IPS DF 4.7 (cell line): ENCODE data around the gene AGBL1.

Experiments
- DNase-seq: peaks from one replicate; pipeline ENCODE4 v3.0.0-alpha.2; 2013; ENCODE audit warnings: low spot score; ENCODE audit errors: extremely low read depth

The AGBL1 gene

GRCh38 chr15:86079508-86080266 lies at the start of gene AGBL1:
Gene AGBL1, plus strand, starts transcription at chr15:86079871.
- DNase-seq, result no peak

- no peak for DNase-seq
Measured at GRCh38 chr15:86034904-86035303, 44.8 kb upstream of the AGBL1 start.

GRCh38 chr15:86036243-86036642 lies 43.4 kb upstream of the AGBL1 start:
- no peak for DNase-seq

GRCh38 chr15:86038491-86038890 lies 41.2 kb upstream of the AGBL1 start:
- DNase-seq, result no peak

DNA sequence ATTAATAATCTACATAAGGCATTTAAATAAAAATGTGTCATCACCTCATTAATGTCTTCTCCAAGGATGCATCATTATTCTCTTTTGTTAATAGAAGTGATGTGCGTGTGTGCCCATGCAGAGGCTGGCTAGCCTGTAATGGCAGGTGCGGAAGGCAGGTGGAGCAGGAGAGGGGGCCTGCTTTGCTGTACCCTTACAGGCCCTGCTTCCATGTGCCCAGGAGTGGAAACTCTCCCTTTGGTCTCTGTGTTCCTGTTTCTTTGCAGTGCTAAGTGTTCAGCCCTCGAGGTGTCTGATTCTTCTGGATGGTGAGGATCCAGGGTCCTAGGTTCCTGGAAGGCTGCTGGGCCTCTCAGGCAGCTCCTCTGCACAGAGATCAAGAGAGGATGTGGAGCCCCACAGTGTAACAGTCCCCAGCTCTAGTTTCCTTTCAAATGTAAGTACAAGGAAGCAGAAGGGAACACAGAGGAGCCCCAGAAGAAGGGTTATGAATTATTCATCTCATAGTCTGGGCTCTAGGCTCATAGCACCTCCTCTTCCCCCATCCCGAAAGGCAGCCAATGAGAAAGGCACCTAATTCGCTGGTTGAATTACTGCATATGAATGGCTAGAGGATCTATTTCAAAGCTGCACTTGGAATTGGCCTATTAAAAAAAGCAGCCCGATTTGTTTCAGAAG lies 39.2 kb upstream of the AGBL1 start:
- DNase-seq, result no peak

DNA sequence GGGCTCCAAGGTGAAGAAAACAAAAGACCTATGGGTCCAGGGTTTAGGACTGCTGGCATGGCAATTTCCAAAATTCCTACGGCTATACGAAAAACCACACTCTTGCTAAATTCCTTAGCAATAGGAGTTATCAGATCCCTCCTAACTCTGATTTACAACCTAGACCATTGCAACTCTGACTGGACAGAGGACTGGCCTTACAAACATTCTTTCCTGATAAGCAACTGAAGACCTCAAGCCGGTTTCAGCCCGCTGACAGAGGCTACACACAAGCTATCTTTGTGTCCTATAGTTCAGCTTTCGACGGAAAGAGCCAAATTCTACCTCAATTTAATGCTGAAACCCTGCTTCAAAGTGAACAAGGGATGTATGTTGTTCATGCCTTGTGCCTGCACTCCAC lies 38.3 kb upstream of the AGBL1 start:
- no peak for DNase-seq

GRCh38 chr15:86042226-86042625 lies 37.4 kb upstream of the AGBL1 start:
- DNase-seq, result no peak

DNA sequence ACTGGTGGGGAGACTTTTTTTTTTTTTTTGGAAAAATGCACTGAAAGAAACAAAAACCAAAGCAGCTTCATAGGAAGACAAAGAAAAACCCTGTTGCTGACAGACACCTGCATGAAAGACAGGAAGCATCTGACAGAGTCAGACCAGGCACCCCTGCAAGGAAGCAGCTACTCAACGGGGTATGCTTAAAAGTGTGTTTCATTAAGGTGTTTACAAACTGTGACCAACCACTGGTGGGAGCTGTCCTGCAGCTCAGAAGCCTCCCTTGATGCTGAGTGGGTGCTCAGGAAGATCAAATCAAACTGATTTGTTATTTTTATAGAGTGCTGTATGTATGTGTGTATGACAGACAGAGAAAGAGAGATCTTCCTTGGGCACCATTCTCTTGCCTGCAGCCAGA lies 34.7 kb upstream of the AGBL1 start:
- DNase-seq, result no peak

- DNase-seq, result no peak
Measured at GRCh38 chr15:86054338-86054737, 25.3 kb upstream of the AGBL1 start.

GRCh38 chr15:86055688-86056087 lies 24.0 kb upstream of the AGBL1 start:
- no peak for DNase-seq

DNA sequence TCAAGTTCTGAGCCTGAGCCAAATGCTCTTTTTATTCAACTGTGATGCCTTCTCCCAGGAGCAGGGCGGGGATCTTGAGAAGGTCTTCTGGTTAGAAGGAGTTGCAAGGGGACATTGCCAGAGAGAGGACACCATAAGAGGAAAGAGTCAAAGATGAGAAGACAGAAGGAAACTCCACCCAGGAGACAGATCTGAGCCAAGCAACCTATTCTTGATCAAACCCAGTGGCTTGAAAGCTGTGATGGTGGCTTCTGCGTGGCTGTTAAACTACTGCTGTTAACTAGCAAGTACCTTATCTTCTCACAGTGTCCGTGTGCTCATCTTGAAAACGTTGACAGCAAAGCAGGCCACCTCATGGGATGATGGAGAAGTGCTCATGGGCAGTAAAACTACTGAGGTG lies 19.8 kb upstream of the AGBL1 start:
- no peak for DNase-seq

GRCh38 chr15:86060674-86061073 lies 19.0 kb upstream of the AGBL1 start:
- DNase-seq, result no peak

DNA sequence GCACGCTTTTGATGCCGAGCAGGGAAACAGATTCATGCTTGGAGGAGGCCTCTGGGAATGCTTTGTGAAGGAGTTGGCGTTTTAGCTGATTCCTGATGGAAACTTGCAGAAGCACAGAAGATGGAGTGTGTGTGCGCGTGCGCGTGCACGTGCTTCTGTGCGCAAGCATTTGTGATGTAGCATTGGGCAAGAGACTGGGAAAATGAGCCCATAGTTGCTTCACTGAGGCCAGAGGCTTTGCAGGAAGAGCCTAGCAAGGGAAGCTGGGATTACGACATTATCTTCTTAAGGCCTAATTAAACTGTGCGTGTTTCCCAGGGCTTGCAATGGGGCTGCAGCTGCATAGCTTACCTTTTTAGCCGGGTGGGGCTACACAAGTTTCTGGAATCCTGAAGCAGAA lies 18.1 kb upstream of the AGBL1 start:
- no peak for DNase-seq

DNA sequence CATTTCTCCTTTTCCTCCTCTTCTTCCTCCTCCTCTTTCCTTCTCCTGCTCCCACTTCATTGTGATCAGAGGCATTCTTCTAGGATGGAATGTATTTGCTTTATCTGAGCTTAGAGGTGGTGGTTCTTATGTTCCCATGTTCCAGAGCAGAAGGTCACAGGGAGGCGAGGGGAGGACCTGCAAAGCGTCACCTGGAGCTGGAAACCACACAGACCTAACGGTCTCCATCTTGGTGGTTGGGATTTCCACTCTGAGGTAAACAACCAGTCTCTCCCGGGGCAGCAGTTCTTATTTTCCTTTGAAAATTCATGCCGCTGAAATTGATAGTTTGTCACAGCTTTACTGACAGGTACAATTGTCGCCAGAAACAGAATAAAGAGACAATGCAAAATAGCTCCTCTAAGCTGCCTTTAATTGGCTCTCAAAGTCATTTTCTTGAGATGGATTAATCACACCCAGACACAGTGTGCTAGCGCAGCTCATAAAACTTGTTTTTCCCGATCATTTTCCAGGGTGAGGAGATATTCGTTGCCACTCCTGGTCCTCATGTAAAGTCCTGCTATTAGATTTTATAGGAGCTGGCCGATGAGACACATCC lies 16.9 kb upstream of the AGBL1 start:
- DNase-seq, result no peak

GRCh38 chr15:86063356-86064095 lies 16.1 kb upstream of the AGBL1 start:
- DNase-seq, result no peak

GRCh38 chr15:86064326-86064725 lies 15.3 kb upstream of the AGBL1 start:
- DNase-seq, result no peak

- DNase-seq, result no peak
Measured at GRCh38 chr15:86066174-86066834, 13.4 kb upstream of the AGBL1 start.

DNA sequence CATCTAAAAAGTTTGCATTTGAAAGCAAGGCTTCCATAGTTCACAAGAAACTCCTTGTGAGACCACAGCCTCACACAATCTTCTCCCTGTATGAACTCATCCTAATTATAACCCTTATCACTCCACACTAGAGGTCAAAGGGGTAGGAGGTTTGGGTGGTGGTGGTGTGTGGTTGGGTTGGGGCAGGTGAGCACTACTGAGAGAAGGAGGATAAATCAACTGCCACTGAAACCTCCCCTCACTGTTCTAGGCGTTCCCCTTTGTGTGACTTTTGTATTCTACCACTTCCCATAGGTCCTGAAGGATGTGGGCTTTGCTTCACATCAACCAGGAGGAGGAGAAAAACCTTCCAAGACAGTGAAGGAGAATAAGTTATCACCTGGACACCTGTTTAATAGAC lies 6.4 kb upstream of the AGBL1 start:
- no peak for DNase-seq

DNA sequence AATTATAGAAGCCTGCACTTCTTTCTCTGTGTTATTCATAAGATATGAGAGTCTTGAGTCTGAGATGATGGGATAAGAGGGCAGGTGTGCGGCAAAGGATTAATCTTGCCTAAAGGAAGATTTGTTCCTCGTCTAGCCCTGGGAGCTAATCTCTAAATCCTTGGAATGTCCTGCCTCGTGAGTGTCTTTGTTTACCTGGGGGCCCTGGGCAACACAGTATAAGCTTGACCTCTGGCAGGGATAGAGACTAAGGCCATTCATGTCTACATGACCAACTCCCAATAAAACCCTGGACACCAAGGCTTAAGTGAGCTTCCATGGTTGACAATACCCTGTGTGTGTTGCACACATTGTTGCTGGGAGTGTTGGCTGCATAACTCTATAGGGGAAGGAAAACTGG lies 3.2 kb upstream of the AGBL1 start:
- DNase-seq, result no peak

- DNase-seq, result no peak
Measured at GRCh38 chr15:86077070-86077469, 2.6 kb upstream of the AGBL1 start.

DNA sequence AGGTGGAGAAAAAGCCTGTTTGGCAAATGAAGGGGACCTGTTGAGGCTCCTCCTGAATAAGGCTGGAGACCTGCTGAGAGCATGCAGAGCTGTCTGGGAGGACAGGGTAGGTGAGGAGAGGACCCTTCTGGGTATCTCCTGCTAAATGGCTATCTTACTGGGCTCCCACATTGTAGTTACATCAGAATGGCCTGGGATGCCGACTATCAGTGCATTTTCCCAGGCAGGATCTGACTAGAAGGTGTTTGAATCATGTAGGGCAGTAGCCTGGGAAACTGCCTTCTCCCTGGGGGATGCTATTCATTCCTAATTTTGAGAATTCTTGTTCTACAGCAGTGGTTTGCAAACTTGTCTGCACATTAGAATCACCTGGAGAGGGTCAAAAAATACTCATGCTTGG lies 631 bp downstream of the AGBL1 start:
- DNase-seq, result no peak
